K562 (cell line): Measurements from ENCODE around the gene PRR14. TPM values are rescaled to one million over a fixed set of nuclear protein-coding genes. Genes with fewer than 3 reads are reported as not detected.
A peak's percentile ranks its signal among the peaks of the same experiment; 100 is the strongest.

ENCODE experiments used
- ARID3B ChIP-seq: fragments of 250-450 bp; sonication (Bioruptor Pico); IDR thresholded peaks from 2 replicates; pipeline ENCODE4 v1.4.0; 2020; ENCODE audit warnings: borderline replicate concordance
- FOXK1 ChIP-seq: sonication (generic); formaldehyde crosslinking; IDR thresholded peaks from 2 replicates; pipeline ENCODE4 v1.8.0; 2022; ENCODE audit warnings: missing genetic modification reagents, mild to moderate bottlenecking, borderline replicate concordance
- GATAD2A ChIP-seq: fragments of 450-650 bp; IDR thresholded peaks from 2 replicates; pipeline ENCODE4 v1.6.1; 2017
- KLF16 ChIP-seq: IDR thresholded peaks from 2 replicates; pipeline ENCODE4 v1.6.1; 2016; ENCODE audit warnings: antibody characterized with exemption
- TAF7 ChIP-seq: fragments of 450-650 bp; IDR thresholded peaks from 2 replicates; pipeline ENCODE4 v1.6.1; 2016; ENCODE audit warnings: missing genetic modification characterization, missing compliant biosample characterization
- TRIM25 ChIP-seq: fragments of 450-650 bp; IDR thresholded peaks from 2 replicates; pipeline ENCODE4 v1.7.0; 2016; ENCODE audit warnings: borderline replicate concordance
- ZBTB43 ChIP-seq: sonication (generic); formaldehyde crosslinking; IDR thresholded peaks from 2 replicates; pipeline ENCODE4 v1.8.0; 2023; ENCODE audit warnings: mild to moderate bottlenecking, missing genetic modification reagents
- ZNF263 ChIP-seq: sonication (generic); formaldehyde crosslinking; IDR thresholded peaks from 2 replicates; pipeline ENCODE4 v1.8.0; 2022; ENCODE audit warnings: mild to moderate bottlenecking, missing genetic modification reagents, borderline replicate concordance
- ZNF41 ChIP-seq: fragments of 250-450 bp; sonication (Bioruptor Pico); conservative IDR thresholded peaks from 2 replicates; pipeline ENCODE4 v1.4.0; 2020; ENCODE audit warnings: mild to moderate bottlenecking
- polyA plus RNA-seq, 8 experiments: library from polyadenylated mRNA; depleted of rRNA in 4 of 8; stranded (reverse) in 5 of 8; unstranded in 3 of 8; fragments of >200 nt; fragmentation: Nextera tagmentation in 2 of 8; fragmentation: Illumina TruSeq in 1 of 8; extraction: Ambion mirVana in 2 of 8; extraction: Trizol in 1 of 8; gene quantifications; 2 replicates each; pipeline versions ENCODE4 v1.2.1 to v1.2.3, GENCODE V29; 2011 to 2014; ENCODE audit warnings: inconsistent platforms in 1 of 8, missing spikeins in 1 of 8
- total RNA-seq, 7 experiments: library from RNA; depleted of rRNA in 6 of 7; stranded (reverse); fragments of >200 nt in 6 of 7; fragmentation: Illumina TruSeq in 2 of 7; extraction: Trizol in 2 of 7; gene quantifications; 2 replicates each; pipeline versions ENCODE4 v1.2.1 to v1.2.3, GENCODE V29; 2011 to 2021; ENCODE audit warnings: low replicate concordance in 1 of 7
- TF ChIP-seq, protein P1 (sequence below): fragments of 150-350 bp; IDR thresholded peaks from 2 replicates; pipeline ENCODE4 v1.6.1; 2014; ENCODE audit warnings: low read depth, mild to moderate bottlenecking, low read length, borderline replicate concordance
- TF ChIP-seq, protein P2 (sequence below): sonication (generic); formaldehyde crosslinking; IDR thresholded peaks from 2 replicates; pipeline ENCODE4 v1.8.0; 2022; ENCODE audit warnings: mild to moderate bottlenecking, missing genetic modification reagents

The PRR14 gene
- total and polyA plus RNA-seq, 9 of the 15 experiments (the other 6 are each of a cell fraction or from before 2014, with no cell fraction given), result 2.2 to 63.1 (median 11.5) TPM

GRCh38 chr16:30698816-30699614 lies 48.3 kb downstream of the PRR14 start, which contains the start of gene SRCAP (continued):
- peak; percentile 19; the same call in 1 of the 2 replicates for TF ChIP-seq TAF7
- TF ChIP-seq TRIM25, result no peak
- TF ChIP-seq, protein P1, sequence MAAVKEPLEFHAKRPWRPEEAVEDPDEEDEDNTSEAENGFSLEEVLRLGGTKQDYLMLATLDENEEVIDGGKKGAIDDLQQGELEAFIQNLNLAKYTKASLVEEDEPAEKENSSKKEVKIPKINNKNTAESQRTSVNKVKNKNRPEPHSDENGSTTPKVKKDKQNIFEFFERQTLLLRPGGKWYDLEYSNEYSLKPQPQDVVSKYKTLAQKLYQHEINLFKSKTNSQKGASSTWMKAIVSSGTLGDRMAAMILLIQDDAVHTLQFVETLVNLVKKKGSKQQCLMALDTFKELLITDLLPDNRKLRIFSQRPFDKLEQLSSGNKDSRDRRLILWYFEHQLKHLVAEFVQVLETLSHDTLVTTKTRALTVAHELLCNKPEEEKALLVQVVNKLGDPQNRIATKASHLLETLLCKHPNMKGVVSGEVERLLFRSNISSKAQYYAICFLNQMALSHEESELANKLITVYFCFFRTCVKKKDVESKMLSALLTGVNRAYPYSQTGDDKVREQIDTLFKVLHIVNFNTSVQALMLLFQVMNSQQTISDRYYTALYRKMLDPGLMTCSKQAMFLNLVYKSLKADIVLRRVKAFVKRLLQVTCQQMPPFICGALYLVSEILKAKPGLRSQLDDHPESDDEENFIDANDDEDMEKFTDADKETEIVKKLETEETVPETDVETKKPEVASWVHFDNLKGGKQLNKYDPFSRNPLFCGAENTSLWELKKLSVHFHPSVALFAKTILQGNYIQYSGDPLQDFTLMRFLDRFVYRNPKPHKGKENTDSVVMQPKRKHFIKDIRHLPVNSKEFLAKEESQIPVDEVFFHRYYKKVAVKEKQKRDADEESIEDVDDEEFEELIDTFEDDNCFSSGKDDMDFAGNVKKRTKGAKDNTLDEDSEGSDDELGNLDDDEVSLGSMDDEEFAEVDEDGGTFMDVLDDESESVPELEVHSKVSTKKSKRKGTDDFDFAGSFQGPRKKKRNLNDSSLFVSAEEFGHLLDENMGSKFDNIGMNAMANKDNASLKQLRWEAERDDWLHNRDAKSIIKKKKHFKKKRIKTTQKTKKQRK, result no peak
- 0 out of 2 replicates have a peak, but pooled peaks have one; percentile 51 for TF ChIP-seq GATAD2A
- TF ChIP-seq ZNF263 (CRISPR knock-in tag), result no peak
- TF ChIP-seq FOXK1 (CRISPR knock-in tag), result peak; percentile 37; the same call in 1 of the 2 replicates
- TF ChIP-seq, protein P2, sequence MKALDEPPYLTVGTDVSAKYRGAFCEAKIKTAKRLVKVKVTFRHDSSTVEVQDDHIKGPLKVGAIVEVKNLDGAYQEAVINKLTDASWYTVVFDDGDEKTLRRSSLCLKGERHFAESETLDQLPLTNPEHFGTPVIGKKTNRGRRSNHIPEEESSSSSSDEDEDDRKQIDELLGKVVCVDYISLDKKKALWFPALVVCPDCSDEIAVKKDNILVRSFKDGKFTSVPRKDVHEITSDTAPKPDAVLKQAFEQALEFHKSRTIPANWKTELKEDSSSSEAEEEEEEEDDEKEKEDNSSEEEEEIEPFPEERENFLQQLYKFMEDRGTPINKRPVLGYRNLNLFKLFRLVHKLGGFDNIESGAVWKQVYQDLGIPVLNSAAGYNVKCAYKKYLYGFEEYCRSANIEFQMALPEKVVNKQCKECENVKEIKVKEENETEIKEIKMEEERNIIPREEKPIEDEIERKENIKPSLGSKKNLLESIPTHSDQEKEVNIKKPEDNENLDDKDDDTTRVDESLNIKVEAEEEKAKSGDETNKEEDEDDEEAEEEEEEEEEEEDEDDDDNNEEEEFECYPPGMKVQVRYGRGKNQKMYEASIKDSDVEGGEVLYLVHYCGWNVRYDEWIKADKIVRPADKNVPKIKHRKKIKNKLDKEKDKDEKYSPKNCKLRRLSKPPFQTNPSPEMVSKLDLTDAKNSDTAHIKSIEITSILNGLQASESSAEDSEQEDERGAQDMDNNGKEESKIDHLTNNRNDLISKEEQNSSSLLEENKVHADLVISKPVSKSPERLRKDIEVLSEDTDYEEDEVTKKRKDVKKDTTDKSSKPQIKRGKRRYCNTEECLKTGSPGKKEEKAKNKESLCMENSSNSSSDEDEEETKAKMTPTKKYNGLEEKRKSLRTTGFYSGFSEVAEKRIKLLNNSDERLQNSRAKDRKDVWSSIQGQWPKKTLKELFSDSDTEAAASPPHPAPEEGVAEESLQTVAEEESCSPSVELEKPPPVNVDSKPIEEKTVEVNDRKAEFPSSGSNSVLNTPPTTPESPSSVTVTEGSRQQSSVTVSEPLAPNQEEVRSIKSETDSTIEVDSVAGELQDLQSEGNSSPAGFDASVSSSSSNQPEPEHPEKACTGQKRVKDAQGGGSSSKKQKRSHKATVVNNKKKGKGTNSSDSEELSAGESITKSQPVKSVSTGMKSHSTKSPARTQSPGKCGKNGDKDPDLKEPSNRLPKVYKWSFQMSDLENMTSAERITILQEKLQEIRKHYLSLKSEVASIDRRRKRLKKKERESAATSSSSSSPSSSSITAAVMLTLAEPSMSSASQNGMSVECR (CRISPR knock-in tag), result peak; percentile 77
- no peak for TF ChIP-seq ZNF41 (CRISPR knock-in tag)
- no peak for TF ChIP-seq ARID3B
- TF ChIP-seq ZBTB43 (CRISPR knock-in tag), result no peak
- TF ChIP-seq KLF16, result no peak
